Activated CD4-positive, alpha-beta T cell treated with anti-CD3 and anti-CD28 coated beads, Interleukin-2, Interleukin-4, amounts not matched to agents 100 ng/mL and 50 ng/mL, durations not matched to agents 16 hours and 8 hours (primary cell): Measurements from ENCODE around the gene DAB2.

ENCODE experiments used
- DNase-seq: peaks from one replicate; pipeline ENCODE4 v3.0.0-alpha.2; 2020; ENCODE audit warnings: low spot score

Gene DAB2

DNA sequence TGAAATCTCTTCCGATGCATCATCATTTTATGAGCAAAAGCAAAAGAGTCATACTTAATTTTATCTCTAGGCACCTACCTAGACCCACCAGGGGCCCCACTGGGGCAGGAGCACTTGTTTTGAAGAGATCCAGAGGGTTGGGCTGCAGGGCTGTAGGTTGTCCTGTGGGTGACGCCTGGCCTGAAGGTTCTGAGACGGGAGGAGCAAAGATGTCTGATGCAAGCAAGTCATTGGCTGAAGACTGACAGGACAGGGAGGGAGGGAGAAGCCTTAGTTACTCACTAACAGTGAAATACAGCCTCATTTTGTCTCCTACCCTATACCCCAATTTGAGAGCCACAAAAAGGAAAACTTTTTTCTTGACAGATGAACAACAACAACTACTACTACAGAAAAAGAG, 43.4 kb downstream of the DAB2 start:
- no peak for DNase-seq

DNA sequence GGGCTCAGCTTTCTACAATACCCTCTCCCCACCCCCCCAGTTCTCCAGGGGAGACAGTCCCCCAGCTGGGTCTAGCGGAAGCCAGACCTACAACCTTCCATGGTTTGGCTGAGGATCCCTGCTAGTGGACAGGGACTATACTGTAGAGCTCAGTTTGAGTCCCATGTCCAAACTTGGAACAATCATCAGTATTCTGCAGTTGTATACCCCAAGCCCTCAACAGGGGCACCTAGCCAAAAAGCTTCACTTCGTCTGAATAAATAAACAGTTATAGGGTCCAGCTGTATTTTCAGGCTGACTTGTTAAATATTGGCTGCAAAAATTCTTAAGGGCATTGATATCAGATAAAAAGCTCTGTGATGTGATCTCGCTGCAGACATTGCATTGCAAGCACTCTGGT, 45.1 kb downstream of the DAB2 start:
- DNase-seq, result no peak

DNA sequence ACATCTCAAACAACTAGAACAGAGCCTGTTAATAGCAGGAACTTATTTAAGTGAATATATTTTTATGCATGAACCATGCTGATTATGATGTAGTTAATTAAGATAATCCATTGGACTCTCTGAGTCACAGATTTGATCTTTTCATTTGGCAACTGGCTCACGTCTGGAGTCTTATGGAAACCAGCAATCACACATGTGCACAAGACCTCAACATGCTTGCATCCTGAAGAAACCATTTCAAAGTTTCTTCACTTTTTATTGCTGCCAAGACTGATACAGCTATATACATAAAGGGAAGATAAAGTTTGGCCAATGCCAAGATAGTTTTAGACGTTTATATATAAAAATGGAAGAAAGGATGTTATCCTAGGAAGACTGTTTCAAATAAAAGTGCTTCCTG, 47.2 kb downstream of the DAB2 start:
- DNase-seq, result no peak

DNA sequence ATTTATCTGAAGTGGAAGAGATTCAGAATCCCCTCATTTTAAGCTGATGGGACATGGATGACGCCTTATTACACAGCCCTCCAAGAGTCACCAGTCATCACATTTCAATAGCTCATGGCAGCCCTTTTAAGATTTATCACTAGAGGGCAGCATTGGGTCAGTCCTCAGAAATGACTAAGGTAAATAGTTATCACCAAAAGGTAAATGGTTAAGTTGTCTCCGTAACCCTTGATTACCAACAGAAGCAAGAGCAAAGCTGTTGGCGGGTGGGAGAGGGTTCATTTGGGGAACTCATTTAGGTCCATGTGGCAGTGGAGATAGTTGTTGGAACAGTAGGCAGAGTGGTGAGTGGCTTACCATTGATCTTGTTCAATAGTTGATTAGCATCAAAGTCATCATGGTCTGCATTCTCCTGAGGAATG, 48.5 kb downstream of the DAB2 start:
- peak; percentile 65 for DNase-seq

DNA sequence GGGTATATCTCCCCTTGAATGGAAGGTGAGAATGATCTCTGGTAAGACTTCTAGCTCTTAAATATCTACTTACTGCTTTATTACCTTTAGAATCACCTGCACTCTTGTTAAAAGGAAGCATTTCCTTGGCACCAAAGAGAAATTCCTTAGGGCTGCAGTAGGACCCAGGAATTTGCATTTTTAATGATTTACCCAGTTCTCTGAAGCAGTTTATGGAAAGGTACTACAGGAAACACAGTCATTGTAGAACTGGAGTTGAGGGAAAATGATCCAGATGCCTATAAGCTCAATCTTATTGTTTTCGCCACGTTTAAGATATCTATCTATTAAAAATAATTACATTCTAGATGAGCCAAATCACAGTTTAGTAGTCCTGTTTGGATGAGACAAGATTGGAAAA, 51.0 kb downstream of the DAB2 start:
- DNase-seq, result no peak

DNA sequence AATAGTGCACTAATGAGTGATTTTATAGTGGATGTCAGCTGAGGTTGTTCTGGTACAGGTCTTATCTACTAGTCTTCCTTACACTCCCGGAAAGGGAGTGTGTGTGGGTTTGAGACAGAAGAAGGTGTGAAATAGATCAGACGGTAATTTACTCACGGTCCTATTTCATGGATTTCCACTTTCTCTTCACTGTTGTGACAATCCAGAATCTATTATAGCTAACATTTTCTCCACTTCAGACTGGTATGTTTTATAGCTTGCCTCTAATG, 53.5 kb downstream of the DAB2 start:
- DNase-seq, result no peak

DNA sequence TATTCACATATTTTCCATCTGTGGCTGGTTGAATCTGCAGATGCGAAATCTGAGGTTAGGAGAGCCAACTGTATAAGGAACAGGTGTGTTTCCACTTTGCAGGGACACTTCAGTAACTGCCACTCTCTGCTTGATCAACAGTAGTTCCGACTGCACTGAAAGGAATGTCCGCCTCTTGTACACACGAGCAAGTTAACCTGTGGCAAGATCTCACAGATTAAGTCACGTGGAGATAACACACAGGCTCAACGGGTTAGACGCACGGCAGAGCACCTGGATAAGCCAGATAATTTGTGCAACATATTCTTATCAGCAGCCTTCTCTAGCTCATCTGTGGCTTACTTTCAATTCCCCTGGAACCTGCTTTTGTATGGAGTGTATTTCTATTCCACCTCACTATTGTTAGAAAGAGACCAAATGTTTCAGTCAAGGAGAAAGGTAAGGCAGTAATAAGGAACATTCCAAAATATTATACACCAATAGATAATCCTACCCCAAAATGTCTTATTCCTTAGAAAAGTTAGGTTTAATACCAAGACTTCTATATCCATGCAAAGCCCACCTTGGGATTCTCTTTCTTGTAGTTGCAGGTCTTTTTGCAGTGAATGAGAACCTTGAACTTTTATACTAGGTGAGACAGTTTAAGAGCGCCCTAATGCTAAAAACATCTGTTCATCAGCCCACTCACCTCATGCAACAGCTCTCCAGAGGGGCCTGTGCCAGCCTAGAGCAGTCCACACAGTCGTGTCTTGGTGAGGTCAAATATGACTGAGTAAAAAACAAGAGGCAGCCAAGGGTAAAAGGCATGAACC, 54.0 kb downstream of the DAB2 start:
- DNase-seq, result no peak

DNA sequence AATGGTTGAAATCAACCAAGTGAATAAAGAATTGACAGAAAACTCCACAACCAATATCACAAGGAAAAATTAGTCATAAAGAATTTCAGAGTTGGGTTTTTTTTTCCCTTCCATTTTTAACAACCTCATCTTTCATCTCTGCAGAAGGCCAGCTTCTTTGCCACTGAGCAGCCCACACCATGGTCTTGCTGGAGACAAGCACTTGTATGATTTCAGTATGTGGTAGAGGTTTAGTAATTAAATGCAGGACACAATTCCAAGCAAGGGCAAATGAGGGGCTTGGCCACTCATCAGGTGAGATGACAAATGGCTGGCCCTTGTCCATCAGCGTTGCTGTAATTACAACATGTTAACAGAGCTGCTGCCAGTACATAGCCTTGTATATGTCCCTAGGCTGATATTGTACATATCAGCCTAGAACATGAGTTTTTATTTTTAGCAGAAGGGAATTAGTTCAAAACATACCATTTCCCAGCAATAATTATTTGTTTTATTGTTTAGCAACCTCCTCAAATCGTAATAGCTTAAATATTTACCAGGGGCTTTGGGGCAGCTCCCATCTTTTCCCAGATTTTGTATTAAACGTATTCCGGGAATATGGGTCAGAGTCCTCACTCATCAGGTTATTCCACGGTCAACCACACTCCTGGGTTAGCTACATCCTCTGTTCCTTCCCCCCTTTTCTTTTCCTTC, 55.5 kb downstream of the DAB2 start:
- DNase-seq, result no peak

DNA sequence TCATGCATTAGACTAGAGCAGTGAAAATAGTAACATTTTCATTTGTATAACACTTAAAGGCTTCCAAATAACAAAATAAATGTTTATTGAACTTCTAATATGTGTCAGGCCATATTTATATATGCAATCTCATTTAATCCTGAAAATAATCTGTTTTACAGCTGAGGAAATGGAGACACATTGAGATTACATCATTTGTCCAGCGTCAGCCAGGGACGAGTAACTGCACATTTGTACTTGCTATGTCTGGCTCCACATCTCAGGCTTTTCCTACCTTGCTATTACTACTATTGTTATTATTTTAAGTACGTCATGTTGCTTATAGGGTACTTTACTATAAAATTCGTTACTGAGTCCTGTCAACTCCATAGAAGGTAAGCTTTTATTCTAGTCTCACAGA, 56.7 kb downstream of the DAB2 start:
- DNase-seq, result no peak

DNA sequence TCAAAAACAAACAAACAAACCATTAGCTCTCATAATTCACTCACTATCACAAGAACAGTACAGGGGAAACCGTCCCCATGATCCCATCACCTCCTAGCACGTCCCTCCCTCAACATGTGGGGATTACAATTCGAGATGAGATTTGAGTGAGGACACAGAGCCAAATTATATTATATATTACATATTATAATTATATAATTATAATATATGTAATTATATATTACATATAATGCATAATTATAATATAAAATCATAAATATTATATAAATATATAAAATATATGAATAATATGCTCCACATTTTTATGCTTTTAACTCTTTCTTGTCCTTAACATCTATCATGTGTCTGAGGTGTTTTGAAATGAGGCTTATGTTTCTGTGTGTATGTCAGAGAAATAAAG, 57.1 kb downstream of the DAB2 start:
- no peak for DNase-seq

DNA sequence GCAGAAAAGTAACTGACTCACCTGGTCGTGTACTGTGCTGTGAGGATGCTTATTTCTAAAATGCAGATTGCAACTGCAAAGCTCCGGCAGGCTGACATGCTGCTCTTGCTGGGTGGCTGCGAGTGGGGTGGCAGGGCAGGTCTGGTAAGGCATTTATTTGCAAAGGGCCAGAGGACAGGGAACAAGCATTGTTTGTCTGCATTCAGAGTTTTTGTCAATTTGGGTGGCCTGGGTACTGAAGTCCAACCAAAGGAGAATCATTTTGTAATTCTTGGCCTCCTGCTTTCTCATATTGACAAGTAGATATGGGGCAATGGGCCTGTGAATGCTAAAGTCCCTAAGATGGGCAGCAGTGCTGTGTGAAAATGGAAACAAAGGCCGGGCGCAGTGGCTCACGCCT, 60.4 kb downstream of the DAB2 start, which contains the start of gene C9:
C9 (minus strand) TSS at position 129 of the 400 bp plus-strand sequence; CDS start at position 98, 31 bp downstream.
- no peak for DNase-seq

DNA sequence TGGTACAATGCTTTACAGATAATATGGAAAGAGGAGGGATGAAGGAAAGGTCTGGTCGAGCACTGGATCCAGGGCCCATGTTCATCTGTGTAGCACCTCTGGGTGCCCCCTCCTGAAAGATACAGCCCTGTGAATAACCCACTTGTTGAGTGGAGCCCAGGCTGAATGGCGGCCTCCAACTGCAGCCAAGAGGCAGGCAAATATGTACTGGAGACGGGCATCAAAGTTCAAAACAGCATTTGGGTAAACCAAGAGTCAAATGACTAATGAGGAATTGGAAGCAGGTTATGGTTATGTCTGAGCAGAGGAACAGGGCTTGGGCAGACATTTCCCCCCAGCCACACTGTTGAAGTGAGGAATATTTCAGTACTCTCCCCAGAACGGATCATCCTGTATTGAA, 61.6 kb downstream of the DAB2 start:
- DNase-seq, result no peak

DNA sequence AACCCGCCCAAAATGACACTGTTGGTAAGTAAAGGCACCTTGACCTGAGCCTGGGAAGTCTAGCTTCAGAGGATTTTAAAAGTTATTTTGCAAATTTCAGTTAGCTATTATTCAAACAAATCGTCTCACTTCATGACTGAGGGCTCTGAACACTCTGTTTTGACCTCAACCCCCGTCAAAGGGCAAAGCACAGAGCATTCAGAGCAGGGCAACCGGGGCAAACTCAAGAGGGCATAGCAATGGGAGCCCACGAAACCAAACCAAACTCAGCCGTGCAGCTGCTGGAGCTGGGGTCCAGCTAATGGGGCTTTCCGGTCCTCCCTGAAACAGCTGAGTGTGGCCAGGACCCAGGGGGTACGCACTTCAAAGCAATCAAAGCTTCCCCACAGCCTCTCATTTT, 62.1 kb downstream of the DAB2 start:
- DNase-seq, result no peak

DNA sequence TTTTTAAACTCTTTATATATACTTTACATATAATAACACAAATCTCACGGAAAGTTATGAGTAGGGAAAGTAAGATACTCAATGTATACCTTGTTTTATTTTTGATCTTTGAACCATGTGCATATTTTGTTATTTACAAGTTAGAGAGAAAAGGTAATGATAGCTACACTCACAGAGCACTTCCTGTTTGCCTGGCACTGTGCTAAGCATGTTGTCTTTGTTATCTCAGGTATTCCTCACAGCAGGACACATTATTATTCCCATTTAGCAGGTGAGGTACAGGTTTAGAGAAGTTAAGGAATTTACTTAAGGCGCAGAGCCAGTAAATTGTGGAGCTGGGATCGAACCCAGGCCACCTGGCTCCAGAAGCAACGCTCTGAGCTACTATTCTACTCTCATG, 63.5 kb downstream of the DAB2 start:
- DNase-seq, result no peak

DNA sequence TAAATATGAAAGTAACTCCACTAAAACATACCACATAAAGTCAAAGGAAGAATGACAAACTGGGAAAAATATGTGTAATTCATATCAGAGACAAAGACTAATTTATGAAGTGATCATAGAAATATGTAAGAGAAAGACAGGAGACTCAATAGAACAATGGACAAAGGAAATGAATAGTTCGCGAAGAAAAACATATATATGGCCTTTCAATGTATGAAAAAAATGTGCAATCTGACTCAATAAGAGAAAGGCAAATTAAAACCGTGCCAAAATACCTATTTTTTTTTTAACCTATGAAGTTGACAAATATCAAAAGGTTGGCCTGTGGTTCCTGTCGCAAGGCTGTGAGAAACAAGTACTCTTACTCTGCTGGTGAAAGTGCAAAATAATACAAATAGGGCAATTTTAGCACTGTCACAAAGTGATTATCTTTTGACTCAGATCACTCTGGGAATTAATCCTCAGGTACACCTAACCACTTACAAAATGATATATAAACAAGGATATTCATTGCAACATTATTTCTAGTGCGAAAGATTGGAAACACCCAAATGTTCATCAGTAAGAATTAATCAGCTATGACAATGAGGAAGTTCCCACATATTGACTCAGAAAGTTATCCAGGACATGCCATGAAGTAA, 64.2 kb downstream of the DAB2 start:
- peak; percentile 35 for DNase-seq

DNA sequence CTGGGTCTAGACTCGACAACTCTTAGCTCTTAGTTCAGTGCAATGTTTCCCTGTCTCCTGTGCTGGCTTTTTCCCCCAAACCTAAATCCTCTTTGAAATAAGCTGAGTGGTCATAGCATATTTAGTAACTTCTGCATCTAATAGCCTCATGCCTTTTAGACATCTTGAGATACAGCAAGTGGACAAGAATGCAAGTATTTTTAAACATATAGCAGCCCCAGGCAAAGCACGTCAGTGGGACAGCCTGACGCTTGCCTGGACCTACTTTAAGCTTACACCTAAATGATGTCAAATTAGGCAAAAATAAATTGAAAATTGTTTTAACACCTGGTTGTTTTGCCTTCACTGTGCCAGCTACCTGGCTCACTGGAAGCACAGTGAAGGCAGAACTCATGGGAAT, 68.5 kb downstream of the DAB2 start:
- DNase-seq, result no peak

DNA sequence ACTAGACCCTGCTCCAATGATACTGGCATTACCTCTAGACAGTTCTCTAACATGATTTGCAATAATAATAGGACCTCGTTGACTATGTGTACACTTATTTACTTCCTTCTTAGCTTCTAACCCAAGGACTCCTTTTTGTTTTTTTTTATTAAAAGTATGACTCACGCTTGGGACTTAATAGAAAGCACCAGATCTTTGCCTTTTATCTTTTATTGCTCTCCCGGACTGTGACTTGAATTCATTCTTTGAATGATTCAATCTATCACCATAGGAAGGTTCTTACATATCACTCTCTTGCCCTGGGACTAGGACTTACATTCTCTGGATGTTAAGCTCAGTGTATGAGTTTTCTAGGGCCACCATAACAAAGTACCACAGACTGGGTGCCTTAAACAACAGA, 69.5 kb downstream of the DAB2 start:
- no peak for DNase-seq

DNA sequence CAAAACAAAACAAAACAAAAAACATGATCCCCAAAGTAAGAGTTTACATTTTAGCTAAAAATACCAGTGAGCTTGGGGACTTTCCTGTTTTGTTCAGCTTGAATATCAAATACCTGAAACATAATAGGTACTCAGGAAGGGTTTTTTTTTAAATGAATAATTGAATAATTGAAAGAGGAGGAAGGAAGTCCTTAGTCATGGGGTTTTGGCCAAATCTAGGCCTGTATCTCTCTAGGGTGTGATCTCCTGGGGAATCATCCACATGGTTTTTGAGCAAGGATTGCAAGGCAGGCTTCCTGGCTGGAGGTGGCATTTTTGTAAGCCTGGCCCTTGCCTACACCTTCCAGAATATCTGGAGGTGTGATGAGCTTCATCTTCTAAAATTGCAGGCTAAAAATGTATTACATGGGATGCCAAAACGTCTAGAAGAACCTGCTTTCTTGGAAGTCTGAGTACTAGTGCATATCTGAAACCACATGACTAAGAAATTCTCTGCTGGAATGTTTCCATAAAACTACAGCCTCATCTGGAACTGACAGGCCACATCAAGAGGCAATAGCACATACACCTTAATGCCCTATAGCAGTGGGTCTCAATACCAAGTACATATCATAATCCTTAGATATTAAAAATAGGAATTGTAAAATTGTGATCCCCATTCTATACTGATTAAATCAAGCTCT, 70.9 kb downstream of the DAB2 start:
- DNase-seq, result no peak

DNA sequence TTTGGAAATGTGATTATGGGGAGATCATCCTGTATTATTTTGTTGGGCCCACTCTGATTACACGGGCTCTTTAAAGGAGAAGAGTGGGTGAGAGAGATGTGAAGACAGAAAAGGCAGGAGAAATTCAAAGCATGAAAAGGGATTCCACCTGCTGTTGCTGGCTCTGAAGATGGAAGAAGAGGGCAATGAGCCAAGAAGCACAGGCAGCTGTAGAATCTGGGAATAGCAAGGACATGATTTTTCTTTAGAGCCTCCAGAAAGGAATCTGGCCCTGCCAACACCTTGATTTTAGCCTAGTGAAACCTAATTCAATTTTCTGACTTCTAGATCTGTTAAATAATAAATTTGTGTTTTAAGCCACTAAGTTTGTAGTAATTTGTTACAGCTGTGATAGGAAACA, 71.8 kb downstream of the DAB2 start:
- no peak for DNase-seq

DNA sequence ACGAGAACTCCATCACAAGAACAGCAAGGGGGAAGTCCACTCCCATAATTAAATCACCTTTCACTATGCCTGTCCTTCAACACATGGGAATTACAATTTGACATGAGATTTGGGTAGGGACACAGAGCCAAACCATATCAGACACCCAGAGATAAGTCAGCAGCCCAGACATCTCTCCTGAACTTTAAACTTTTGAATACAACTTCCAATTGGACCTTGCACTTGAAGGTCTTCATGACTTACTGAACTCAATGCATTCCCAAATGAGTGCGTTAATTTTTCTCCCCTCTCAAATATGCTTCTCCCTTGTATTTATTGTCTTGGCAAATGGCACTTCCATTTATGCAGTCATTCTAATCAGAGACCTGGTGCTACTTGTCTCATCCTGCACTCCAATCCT, 72.6 kb downstream of the DAB2 start:
- no peak for DNase-seq

DNA sequence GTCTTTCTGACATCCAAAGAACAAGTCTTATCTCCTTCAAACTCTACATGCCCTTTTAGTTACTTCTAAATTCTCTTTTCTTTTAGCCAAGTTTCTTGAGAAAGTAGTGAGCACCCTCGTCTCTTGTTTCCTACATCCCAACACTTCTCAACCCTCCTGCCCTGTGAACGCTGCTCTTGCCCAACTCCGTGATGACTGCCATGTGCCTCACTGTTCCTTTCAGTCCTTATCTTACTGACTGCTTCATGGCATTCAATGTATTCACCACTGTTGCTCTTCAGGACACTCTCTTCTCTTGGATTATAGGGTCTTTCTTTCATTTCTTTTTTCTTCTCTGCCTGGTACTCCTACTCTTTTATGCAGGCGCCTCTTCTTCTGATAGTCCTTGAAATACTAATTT, 75.3 kb downstream of the DAB2 start:
- no peak for DNase-seq

DNA sequence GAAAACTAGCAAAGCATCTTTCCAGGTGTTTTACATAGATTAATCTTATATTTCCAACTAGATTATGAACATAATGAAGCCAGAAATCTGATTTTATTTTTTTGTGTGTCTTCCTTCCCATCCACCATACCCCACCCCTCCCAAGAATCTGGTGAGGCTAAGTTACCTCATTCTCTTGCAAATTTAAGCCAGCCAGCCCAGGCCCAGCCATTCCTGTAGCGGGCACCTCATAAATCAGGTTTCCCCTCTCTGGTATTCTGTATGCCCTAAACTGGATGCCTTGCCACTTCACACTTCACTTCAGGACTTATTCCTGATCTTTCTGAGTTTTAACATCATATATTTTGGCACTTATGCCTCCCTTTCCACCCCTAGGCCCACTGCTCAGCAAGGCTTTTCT, 82.3 kb downstream of the DAB2 start:
- no peak for DNase-seq

DNA sequence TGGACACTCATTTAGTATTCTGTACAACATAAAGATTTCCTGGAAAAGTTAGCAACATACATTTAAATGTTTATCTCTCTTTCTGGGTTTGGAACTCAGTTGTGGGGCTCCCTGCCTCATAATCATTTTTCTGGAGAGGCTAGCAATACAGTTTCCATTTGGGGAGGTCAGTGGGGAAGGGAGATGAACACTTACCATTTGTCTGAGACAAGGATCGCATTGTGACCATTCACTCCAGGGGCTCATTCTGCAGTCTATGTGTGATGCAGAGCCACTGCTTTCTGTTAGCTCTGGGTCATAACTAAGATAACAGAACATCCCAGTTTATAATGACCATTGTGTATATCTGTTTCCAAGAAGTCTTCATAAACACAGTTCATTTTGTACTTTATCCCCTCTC, 82.9 kb downstream of the DAB2 start:
- DNase-seq, result no peak
